GM18502 (cell line): ENCODE data around the gene HADHA.

Experiments used
- ATAC-seq: cut with Tn5 transposase; IDR thresholded peaks from one replicate; pipeline ENCODE4 v1.9.1; 2021; ENCODE audit warnings: mild to moderate bottlenecking; ENCODE audit not compliant: unreplicated experiment, poor library complexity

Gene HADHA

DNA sequence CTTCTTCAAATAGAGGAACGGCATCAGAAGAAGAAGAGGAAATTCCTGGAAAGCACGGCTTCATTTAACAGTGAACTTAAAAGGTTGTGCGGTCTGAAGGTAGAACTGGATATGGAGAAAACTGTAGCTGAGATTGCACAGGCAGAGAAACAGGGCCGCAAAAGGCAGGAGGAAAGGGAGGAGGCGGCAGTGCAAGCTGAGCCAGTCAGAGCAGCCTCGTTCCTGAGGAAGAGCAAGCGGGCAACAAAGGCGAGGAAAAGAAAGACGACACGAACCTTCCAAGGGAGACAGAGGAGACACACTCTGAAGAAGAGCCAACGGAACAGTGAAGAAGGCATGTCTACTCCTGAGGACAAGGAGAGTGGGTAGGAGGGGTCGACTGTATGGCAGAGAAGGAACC, 94.2 kb downstream of the HADHA start:
- no peak for ATAC-seq

GRCh38 chr2:26148501-26148900, 95.9 kb downstream of the HADHA start:
- ATAC-seq: no peak

DNA sequence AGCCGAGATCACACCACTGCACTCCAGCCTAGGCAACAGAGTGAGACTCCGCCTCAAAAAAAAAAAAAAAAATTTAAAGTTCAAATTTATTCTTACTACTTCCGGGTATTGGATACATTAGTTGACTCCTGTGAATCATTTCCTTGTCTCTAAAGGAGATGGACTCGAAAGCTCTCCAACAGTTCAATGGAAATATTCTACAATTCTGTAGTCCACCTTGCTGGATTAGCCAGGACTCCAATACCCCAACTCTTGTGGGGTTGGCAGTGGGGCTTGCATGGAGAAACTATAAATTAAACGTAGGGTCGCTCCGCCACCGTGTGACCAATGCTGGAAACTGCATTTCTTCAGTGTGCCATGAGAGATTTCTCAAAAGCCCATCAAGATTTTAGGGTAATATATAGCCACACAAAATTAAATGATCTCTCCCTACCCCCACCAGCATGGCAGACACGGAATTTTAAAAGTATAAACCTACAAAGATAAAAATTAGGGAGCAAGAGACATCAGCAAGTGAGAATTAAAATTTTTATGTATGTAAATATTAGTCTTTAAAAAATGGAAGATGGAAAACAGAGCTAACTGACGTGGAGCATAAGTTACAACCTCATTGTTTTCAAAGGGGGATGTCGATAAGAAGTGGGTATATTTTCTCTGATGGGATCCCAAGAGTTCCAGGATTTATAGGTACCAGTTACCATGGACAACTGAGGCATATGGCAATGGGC, 99.3 kb downstream of the HADHA start:
- ATAC-seq: no peak

DNA sequence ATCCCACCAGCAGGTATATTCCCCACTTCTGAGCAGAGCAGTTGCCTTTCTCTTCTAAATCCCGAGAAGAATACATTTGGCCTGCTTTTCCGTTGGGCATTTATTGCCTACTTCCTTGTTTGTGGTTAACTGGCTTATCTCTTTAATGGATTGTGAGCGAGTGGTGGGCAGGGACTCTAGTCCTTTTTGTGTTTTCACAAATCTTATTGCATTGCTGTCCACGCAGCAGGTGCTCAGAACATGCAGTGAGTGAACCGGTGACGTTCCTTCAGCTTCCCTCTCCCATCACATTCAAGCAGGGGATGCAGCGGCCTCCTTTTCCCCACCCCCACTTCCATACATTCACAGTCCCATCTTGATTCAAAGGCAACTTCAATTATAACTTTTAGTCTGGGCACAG, 100.4 kb downstream of the HADHA start:
- ATAC-seq: no peak

DNA sequence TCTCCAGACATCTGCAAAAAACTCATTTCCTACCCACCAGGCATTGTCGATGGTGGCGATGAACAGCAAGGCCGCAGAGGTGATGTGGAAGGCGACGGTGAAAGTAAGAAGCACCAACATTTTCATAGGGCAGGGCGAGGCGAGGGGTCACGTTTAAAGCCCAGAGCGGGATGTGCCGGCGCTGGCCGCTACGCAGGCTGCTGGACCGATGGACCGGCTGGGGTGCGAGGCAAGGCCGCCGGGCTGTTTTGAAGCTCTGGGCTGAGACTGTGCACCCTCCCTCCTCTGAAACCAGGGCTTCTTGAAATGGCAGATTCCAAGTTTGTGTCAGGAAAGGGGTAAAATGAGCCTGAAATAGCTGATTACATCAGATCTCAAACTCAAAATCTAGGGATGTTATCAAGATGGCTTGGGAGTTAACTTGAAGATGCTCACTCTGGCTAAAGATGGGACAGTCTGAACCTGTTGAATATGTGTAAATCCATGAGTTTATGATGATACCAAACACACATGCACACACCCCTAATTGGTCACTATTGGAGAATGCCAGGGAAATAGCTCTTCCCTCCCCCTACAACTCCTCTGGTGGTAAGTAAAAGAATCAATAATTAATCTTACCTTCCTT, 103.2 kb downstream of the HADHA start:
- no peak for ATAC-seq
